B cell (primary cell): ENCODE data around the gene TTC28. TPM values are rescaled to one million over a fixed set of nuclear protein-coding genes. Genes with fewer than 3 reads are reported as not detected.

Source experiments
- ATAC-seq: fragments of 200-7000 bp; cut with Tn5 transposase; one replicate; pipeline ENCODE4 v1.10.0; 2021; ENCODE audit warnings: low read depth, mild to moderate bottlenecking, moderate number of reproducible peaks, moderate library complexity
- CTCF ChIA-PET: fragments of 350-600 bp; sonication (Branson Sonifier 250); formaldehyde crosslinking; loops from one replicate; lab custom pipeline; 2021; ENCODE audit warnings: antibody characterized with exemption, inconsistent platforms; lab: Charles Lee
- POLR2A ChIA-PET: fragments of 350-600 bp; sonication (Branson Sonifier 250); formaldehyde crosslinking; loops from one replicate; lab custom pipeline; 2021; ENCODE audit warnings: antibody characterized with exemption; lab: Charles Lee
- DNase-seq: peaks from one replicate; pipeline ENCODE4 v3.0.0; 2013
- H2AFZ ChIP-seq: 2 replicates; pipeline ENCODE4 v1.6.1; 2012; ENCODE audit warnings: mild to moderate bottlenecking, low read depth, low read length; ENCODE audit not compliant: insufficient read depth, poor library complexity, severe bottlenecking
- H3K27ac ChIP-seq, 2 donors: 1 replicate in 1 of 2; 2 replicates in 1 of 2; pipeline ENCODE4 v1.5.1; 2012 to 2013; ENCODE audit warnings: low read length in 2 of 2, mild to moderate bottlenecking in 2 of 2, moderate library complexity in 1 of 2
- H3K27me3 ChIP-seq, 4 experiments: fragments of 200-600 bp in 1 of 4; sonication (generic) in 1 of 4; replicated peaks in 1 of 4; 1 replicate in 2 of 4; 2 replicates in 2 of 4; pipeline versions ENCODE4 v1.6.1 to v1.7.0; 2013 to 2016; ENCODE audit warnings: low read length in 3 of 4, mild to moderate bottlenecking in 2 of 4, mixed read lengths in 1 of 4, moderate library complexity in 1 of 4; ENCODE audit not compliant: insufficient read depth in 4 of 4, control insufficient read depth in 3 of 4; ENCODE audit errors: control extremely low read depth in 1 of 4
- H3K36me3 ChIP-seq, 2 experiments: replicated peaks in 1 of 2; 1 replicate in 1 of 2; 2 replicates in 1 of 2; pipeline versions ENCODE4 v1.6.1 to v1.7.1; 2013; ENCODE audit warnings: low read length in 1 of 2; ENCODE audit not compliant: insufficient read depth in 2 of 2, control insufficient read depth in 1 of 2; ENCODE audit errors: control extremely low read depth in 1 of 2, extremely low read depth in 1 of 2
- H3K4me1 ChIP-seq, 2 donors: fragments of 200-600 bp in 1 of 2; sonication (generic) in 1 of 2; 1 replicate in 1 of 2; 2 replicates in 1 of 2; pipeline versions ENCODE4 v1.5.1 to v1.6.1; 2013 to 2017; ENCODE audit warnings: low read length in 2 of 2; ENCODE audit not compliant: control insufficient read depth in 2 of 2, insufficient read depth in 2 of 2
- H3K4me2 ChIP-seq: replicated peaks from 2 replicates; pipeline ENCODE3; 2012; ENCODE audit warnings: mild to moderate bottlenecking, low read depth, low read length; ENCODE audit not compliant: poor library complexity, severe bottlenecking
- H3K4me3 ChIP-seq, 5 experiments: fragments of 200-600 bp in 1 of 5; sonication (generic) in 1 of 5; 1 replicate in 3 of 5; 2 replicates in 2 of 5; pipeline versions ENCODE4 v1.5.1 to v1.7.0; 2011 to 2016; ENCODE audit warnings: low read length in 4 of 5, mild to moderate bottlenecking in 4 of 5, low read depth in 2 of 5, control low read depth in 1 of 5, moderate library complexity in 1 of 5; ENCODE audit not compliant: insufficient read depth in 1 of 5; ENCODE audit errors: control extremely low read depth in 1 of 5, extremely low read depth in 1 of 5
- H3K79me2 ChIP-seq: fragments of 200-600 bp; sonication (generic); one replicate; pipeline ENCODE4 v1.6.0; 2016; ENCODE audit warnings: low read length; ENCODE audit not compliant: control insufficient read depth, insufficient read depth
- H3K9ac ChIP-seq: fragments of 200-600 bp; sonication (generic); 2 replicates; pipeline ENCODE4 v1.6.1; 2017; ENCODE audit warnings: mild to moderate bottlenecking, low read length, moderate library complexity
- H3K9me3 ChIP-seq, 3 donors: one replicate each; pipeline versions ENCODE4 v1.6.1 to v1.7.1; 2013; ENCODE audit warnings: low read length in 2 of 3; ENCODE audit not compliant: control insufficient read depth in 2 of 3, insufficient read depth in 1 of 3; ENCODE audit errors: control extremely low read depth in 1 of 3
- H4K20me1 ChIP-seq: 2 replicates; pipeline ENCODE4 v1.6.0; 2012; ENCODE audit warnings: mild to moderate bottlenecking, low read length; ENCODE audit not compliant: insufficient read depth, control insufficient read depth, poor library complexity, severe bottlenecking
- H3K27ac Mint-ChIP-seq: one replicate; pipeline ENCODE4 v1.8.0; 2021; ENCODE audit warnings: mixed read lengths
- H3K27me3 Mint-ChIP-seq: one replicate; pipeline ENCODE4 v1.8.0; 2021; ENCODE audit warnings: mixed read lengths
- H3K4me1 Mint-ChIP-seq: one replicate; pipeline ENCODE4 v1.8.0; 2021; ENCODE audit warnings: mixed read lengths
- H3K4me3 Mint-ChIP-seq: one replicate; pipeline ENCODE4 v1.8.0; 2021; ENCODE audit warnings: mixed read lengths
- H3K9me3 Mint-ChIP-seq: one replicate; pipeline ENCODE4 v1.8.0; 2022; ENCODE audit warnings: mixed read lengths; ENCODE audit not compliant: insufficient read depth
- CTCF ChIP-seq: fragments of 200-600 bp; IDR thresholded peaks from one replicate; pipeline ENCODE4 v1.8.0; 2022; ENCODE audit warnings: antibody characterized with exemption, mild to moderate bottlenecking
- EZH2 ChIP-seq: IDR thresholded peaks from 2 replicates; pipeline ENCODE4 v1.6.1; 2012; ENCODE audit warnings: borderline replicate concordance, low read depth, mild to moderate bottlenecking, moderate library complexity, low read length; ENCODE audit not compliant: insufficient read depth, poor library complexity, severe bottlenecking
- WGBS: methylation state at CpG from one replicate; pipeline ENCODE4 v1.1.5; 2013; ENCODE audit warnings: missing lambda C conversion rate; ENCODE audit not compliant: insufficient coverage; 5-methylcytosine and 5-hydroxymethylcytosine counted together
- intact Hi-C: fragments of 100-400 bp; cut with micrococcal nuclease; formaldehyde crosslinking; loops from one replicate; pipeline ENCODE4 v1.10.0; 2022
- polyA plus RNA-seq: library from polyadenylated mRNA; depleted of rRNA; stranded (reverse); fragments of >200 nt; gene quantifications from 2 replicates; pipeline ENCODE4 v1.2.3, GENCODE V29; 2012
- total RNA-seq, 2 donors: library from RNA; stranded (reverse); fragments of 120-200 nt in 1 of 2; gene quantifications; 1 replicate in 1 of 2; 2 replicates in 1 of 2; pipeline versions ENCODE4 v1.2.3 to v1.2.4, GENCODE V29; 2013 to 2022

Gene TTC28
- total and polyA plus RNA-seq, 2 donors (not counting 1 experiment from before 2014, with no cell fraction given) = 4.5 to 7.3 TPM

DNA sequence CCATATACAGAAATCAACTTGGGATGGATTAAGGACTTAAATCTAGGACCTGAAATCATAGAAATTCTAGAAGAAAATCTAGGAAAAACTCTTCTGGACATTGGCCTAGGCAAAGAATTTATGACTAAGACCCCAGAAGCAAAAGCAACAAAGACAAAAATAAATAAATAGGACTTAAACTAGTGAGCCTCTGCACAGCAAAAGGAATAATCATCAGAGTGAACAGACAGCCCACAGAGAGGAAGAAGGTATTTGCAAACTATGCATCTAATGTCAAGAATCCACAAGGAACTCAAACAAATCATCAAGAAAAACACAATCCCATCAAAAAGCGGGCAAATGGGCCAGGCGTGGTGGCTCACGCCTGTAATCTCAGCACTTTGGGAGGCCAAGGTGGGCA lies 32.4 kb downstream of the TTC28 start:
- no peak overlapping the region for H3K9ac ChIP-seq
- no peak for DNase-seq
- ChIA-PET CTCF (no interaction called here), POLR2A (no interaction called here)
- Mint-ChIP-seq H3K27me3 (peaks cover 8% of the 10 kb centered on the region), H3K9me3 (no peaks in the 10 kb centered on the region), H3K4me3 (no peak overlapping the region), H3K27ac (no peak overlapping the region), H3K4me1 (no peaks in the 10 kb centered on the region)
- no peak overlapping the region for H3K4me3 ChIP-seq
- H3K4me2 ChIP-seq = no peak overlapping the region
- intact Hi-C loops = no loop called here
- H3K36me3 ChIP-seq = no peaks in the 10 kb centered on the region
- H3K27ac ChIP-seq = no peak overlapping the region
- no peaks in the 10 kb centered on the region for H3K79me2 ChIP-seq
- peaks cover 2 to 13% (median 2%) of the 10 kb centered on the region in 3 donors for H3K9me3 ChIP-seq
- H3K27me3 ChIP-seq = peaks cover 0 to 4% (median 3%) of the 10 kb centered on the region in 4 experiments
- TF ChIP-seq CTCF (no peak), EZH2 (no peak)
- no peaks in the 10 kb centered on the region for H4K20me1 ChIP-seq
- no peak overlapping the region for H2AFZ ChIP-seq
- no peak for ATAC-seq
- H3K4me1 ChIP-seq = no peaks in the 10 kb centered on the region
- WGBS = 100% methylated on average over 2 of the region's 3 CpGs

DNA sequence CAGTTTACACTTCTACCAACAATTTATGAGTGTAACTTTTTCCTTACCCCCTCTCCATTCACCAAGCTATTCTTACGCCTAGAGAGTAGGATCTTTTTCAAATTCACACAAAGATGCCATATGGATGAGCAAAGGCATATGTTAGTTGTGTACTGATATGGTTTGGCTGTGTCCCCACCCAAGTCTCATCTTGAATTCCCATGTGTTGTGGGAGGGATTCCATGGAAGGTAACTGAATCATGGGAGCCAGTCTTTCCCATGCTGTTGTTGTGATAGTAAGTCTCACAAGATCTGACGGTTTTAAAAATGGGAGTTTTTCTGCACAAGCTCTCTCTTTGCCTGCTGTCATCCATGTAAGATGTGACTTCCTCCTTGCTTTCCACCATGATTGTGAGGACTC lies 40.3 kb downstream of the TTC28 start:
- no peak for DNase-seq
- Histone ChIP-seq H3K27me3 (peaks cover 0 to 6% (median 4%) of the 10 kb centered on the region in 4 experiments), H2AFZ (no peak overlapping the region), H3K4me1 (no peaks in the 10 kb centered on the region), H3K9ac (no peak overlapping the region), H3K79me2 (no peaks in the 10 kb centered on the region), H4K20me1 (no peaks in the 10 kb centered on the region), H3K36me3 (no peaks in the 10 kb centered on the region), H3K9me3 (no peaks in the 10 kb centered on the region), H3K4me2 (no peak overlapping the region), H3K27ac (no peak overlapping the region), H3K4me3 (no peak overlapping the region)
- no peaks in the 10 kb centered on the region for H3K9me3 Mint-ChIP-seq
- H3K27ac Mint-ChIP-seq = no peak overlapping the region
- ATAC-seq = no peak
- intact Hi-C loops = no loop called here
- POLR2A ChIA-PET = no interaction called here
- H3K27me3 Mint-ChIP-seq = peaks cover 8% of the 10 kb centered on the region
- H3K4me3 Mint-ChIP-seq = no peak overlapping the region
- no peak for TF ChIP-seq EZH2
- no peak for TF ChIP-seq CTCF
- no CpG with 5 or more reads among the region's 2 CpGs for WGBS
- no peaks in the 10 kb centered on the region for H3K4me1 Mint-ChIP-seq
- CTCF ChIA-PET = no interaction called here
